OCI-M2 (cell line): ENCODE results near the gene CYP26B1.

Source experiments
- DNase-seq: peaks from one replicate; lab custom pipeline; 2025; ENCODE audit not compliant: unreplicated experiment; lab: John Stamatoyannopoulos, UW

Gene CYP26B1

GRCh38 chr2:72155151-72155550 is 7.5 kb upstream of the CYP26B1 start:
- no peak for DNase-seq

GRCh38 chr2:72154386-72154975 is 6.8 kb upstream of the CYP26B1 start:
- no peak for DNase-seq

GRCh38 chr2:72153924-72154323 is 6.3 kb upstream of the CYP26B1 start:
- no peak for DNase-seq

DNA sequence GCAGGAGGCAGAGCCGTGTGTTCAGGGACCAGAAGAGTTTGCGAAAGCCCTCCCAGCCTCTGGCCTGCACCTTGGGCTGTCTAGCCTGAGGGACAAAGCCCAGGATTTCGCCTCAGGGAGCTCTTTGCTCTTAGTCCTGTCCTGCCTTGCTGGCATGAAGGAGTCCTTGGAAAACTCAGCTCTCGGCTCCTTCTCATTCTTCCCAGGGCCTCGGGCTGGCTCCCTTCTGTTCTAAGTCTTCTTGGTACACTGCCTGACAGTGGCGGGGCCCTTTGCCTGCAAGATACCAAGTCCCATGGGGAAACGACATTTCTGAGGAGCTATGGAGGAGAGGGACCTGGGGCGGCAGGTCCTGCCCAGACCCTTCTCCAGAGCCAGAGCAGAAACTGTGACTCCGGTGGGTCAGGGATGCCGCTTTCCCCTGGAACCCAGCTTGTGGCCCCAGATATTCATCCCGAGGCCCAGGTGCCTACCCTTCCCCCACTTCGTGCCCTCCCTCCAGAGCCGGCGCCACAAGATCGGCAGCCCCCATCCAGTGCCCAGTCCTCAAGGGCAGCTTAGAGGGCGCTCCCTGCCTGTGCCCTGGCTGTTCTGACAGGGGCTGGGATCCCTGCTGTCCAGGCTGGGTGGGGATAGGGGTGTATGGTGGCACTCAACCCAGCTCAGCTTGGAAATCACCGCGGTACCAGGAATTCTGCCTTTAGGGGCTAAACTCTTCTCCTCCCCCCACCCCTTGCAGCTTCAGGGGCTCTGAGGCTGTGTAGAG is 5.5 kb upstream of the CYP26B1 start:
- DNase-seq, result no peak

DNA sequence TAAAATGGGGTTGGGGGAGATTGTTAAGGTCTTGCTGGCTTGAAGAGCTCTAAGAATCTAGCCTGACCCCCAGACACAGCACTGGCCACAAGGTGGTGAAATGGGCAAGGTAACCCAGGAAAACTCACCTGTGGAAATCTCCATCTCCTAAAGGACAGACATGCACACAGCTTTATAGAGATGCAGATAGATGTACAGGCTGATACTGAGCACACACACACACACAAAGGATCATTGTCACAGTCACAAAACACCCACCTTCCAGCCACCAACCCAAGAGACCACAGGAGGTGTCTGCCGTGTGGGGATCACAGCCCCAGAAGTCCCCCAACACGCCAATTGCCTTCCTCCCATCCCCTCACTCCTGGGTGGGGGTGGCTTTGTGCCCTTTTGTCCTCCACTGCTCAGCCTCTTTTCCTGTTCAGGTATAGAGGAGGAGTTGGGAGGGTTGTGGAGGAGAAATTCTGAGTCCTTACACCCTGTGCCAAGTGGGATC is 3.2 kb upstream of the CYP26B1 start:
- DNase-seq, result no peak

DNA sequence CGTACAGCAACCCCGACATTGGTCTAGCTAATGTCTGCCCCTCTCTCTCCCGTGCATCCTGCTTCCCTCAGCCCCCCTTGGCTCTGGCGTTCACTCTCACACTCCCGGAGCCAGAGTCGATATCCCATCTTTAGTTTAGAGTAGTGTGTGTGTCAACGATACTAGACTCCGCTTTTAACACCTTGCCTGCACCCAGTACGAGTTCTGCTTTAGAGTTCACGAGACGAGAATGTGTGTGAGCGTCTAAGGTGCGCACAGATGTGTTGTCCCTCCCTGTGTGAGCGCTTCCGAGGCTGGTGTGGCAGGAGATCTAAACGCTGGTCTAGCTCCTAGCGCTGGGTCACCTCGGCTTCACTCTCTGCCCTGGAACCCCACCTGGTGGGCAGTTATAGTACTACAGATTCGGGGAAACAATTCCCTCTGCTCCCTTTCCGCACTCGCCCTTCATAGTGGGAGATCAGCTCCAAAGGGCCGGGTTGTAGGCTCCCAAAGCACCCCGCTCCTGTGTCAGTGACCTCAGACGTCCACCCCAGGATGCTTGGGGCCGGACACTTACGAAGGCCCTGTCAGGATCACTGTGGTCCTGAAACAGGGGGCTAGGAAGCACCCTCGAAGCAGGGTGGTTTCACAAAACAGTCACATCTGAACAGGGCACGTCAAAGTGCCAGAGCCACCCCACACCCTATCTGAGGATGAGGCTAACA is 2.6 kb upstream of the CYP26B1 start:
- DNase-seq, result peak; percentile 46

- no peak for DNase-seq
Measured at GRCh38 chr2:72149556-72150156, 2.0 kb upstream of the CYP26B1 start.

DNA sequence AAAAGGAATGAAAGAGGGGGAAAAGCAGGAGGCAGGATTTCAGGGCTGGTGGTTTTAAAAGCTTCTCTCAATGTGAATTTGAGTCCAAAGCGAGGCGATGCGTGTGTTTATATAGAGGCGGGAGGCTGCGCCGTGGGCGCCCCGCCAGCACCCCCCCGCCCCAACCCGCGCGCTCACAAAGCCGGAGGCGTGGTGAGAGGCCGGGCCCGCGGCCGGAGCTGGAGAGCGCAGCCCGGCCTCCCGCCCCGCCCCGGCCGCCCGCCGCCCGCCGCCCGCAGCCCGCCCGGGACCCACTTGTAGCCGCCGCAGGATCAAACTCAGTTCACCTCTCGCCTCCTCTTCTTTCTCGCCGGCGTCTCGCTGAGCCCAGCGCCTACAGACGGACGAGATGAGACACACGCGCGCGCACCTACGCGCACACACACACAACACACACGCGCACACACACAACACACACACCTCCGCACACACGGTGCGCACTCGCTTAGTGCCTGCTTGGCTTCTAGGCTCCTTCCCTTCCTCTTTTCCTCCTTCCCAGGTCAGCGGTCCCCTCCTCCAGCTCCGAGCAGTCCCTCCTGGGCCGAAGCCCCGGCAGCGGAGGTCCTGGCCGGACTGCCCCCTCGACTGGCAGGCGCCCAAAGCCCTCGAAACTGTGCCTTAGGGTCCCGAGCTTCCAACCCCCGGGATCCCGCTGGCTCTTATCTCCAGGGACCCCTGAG is 1.3 kb upstream of the CYP26B1 start:
- no peak for DNase-seq

DNA sequence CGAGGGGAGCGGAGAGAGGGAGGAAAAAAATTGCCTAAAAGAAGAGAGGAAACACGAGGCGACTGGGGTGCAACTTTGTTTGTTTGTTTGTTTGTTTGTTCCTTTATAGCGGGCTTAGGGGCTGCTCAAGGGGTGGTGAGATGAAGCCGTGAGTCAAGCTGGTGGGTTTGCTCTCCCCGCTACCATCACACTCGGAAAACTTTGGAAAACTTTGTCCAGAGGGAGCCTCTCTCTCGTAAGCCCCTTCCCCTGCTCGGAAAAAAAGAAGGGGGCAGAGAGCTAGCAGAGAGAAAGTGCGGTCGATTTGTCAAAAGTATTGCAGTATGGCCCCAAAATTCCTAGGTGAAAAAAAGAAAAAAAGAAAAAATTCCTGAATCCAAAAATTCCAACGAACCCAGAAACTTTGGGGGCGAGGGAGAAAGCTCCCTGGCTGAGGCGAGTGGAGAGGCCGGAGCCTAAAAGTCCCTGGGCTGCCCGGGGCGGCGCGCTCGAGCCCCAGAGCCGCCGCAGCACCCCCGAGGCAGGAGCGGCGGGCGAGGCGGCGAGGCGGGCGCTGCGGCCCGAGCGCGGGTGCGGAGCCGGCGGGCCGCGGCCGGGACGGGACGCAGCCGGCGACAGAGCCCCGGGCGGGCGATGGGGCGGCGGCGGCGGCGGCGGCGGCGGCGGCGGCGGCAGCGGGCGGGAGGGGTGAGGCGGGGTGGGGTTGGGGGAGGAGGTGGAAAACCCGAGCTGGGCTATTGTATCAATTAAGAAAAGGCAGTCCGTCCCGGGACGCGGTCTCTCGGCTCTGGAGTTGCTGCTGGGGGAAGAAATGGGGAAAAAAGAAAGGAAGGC is 558 bp upstream of the CYP26B1 start:
- DNase-seq, result no peak

- DNase-seq, result no peak
Measured at GRCh38 chr2:72146347-72147302, 1.0 kb downstream of the CYP26B1 start.

- DNase-seq, result no peak
Measured at GRCh38 chr2:72145658-72146329, 1.9 kb downstream of the CYP26B1 start.

DNA sequence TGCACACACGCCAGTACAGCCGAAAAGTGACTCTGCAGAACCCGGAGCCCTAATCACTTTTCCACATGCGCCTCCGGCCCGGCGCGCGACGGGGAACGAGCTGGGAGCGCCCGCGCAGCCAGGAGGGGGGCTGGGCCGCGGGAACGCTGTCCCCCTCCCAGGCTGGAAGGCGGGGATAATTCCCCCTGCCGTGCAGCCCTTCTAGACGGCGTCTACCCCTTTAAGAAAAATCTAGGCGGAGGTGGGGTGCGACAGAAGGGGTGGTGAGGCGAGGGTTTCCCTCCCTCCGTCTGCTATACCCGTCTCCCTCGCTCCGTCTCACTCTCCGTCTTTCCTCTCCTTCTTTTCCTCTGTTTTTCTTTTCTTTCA is 2.4 kb downstream of the CYP26B1 start:
- DNase-seq, result no peak

DNA sequence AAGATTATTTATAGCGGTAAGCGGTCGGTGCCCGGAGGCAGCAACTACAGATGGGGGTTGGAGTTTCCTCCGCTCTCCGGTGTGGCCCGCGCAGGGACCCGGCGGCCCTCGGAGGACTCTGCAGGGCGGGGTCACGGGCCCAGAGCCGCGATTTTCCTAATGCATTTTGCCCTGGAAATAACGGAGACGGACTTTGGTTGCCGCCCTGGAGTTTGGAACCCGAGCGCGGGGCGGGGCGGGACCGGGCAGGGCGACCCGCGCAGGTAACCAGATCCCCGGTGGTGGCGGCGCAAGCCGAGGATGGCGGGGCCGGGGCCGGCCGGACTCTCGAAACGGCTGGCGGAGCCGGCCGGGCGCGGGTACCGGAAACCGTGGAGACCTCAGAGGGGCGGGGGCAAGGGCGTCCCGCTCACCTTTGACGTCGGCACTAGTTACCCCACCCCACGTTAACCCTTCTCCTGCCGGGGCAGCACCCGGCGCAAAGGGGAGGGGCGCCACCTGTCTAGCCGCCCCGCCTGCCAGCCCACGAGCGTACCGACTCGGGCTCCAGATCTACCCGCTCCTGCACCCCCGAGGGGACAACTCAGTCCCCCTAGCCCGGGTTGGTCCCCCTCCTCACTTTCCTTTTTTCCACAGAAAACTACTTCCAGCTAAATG is 2.9 kb downstream of the CYP26B1 start:
- no peak for DNase-seq

DNA sequence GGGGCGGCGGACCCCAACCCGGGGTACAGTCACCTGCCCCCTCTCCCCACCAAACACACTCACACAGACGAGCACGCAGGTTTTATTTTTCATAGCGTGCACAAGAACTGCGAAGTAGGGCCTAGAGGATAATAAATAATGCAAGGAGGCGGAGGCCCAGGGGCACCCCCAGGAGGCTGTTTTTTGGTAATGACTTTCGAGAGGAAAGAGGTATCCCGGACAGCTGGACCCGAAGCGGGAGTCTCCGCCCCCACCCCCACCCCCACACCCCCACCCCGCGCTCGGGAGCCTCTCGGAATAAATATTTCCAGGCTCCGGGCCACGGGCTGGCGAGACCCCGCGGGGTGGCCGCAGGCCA is 3.4 kb downstream of the CYP26B1 start:
- DNase-seq, result no peak

- no peak for DNase-seq
Measured at GRCh38 chr2:72143441-72144273, 4.0 kb downstream of the CYP26B1 start.

DNA sequence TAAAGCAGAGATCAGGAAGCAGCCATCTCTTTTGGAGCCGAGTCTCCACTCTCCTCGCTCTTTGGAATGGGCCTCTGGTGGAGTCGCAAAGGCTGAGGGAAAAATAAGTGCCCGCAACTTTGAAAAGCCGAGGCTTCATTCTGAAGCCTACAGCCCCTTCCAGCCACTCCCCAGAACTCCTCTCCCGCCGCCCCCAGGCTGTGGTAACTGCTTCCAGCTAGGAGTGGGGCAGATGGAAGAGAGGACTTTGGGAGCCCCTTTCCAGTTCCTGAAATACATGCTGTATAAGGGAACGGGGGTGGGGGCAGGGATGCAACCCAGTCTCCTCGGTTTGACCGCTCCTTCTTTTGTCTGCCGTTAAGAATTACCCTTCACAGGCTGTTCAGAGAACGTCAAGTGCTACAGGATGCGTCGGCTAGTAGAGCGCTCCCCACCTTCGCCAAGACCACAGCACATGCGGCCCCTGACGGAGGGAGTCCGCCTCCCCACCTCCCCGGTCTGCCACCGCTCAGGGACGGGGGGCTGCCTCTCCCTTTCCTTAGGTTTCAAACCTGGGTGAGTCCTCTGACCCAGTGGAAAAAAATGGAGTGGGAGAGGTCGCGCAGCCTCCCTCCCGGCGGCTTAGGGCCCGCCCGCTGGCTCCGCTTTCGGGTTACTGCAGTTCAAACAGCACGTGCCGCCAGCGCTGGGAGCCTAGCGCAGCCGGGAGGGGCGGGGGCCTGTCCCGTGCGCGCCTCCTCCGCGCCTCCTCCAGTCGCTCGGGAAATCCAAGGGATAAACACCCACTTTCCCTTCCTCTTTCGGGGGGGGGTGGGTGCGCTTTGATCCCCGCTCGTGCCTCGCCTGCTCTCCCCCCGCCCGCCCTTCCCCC is 4.9 kb downstream of the CYP26B1 start:
- no peak for DNase-seq
